NCI-H510A treated with DMSO at 0.1 percent for 48 hours (cell line): ENCODE data around the gene CHST13.
"Not testable (repeated sequence)": the region's sequence is repeated elsewhere in the genome, so short reads cannot be mapped to it uniquely, and the experiment has no call there.

ENCODE experiments used
- DNase-seq: peaks from one replicate; lab custom pipeline; 2025; lab: John Stamatoyannopoulos, UW

The CHST13 gene

GRCh38 chr3:126555795-126556636, 32.1 kb downstream of the CHST13 start:
- DNase-seq, result no peak

- no peak for DNase-seq
Measured at GRCh38 chr3:126556637-126557414, 32.9 kb downstream of the CHST13 start.

- no peak for DNase-seq
Measured at GRCh38 chr3:126557415-126557745, 33.4 kb downstream of the CHST13 start.

GRCh38 chr3:126557761-126558160, 33.8 kb downstream of the CHST13 start:
- no peak for DNase-seq

GRCh38 chr3:126558336-126559071, 34.5 kb downstream of the CHST13 start, which contains the start of gene C3orf22:
Gene C3orf22, minus strand, starts transcription at chr3:126558932. Its CDS starts 5,542 bp downstream, at chr3:126553390.
- DNase-seq, result no peak

GRCh38 chr3:126562737-126563276, 38.9 kb downstream of the CHST13 start:
- DNase-seq, result no peak

- no peak for DNase-seq
Measured at GRCh38 chr3:126567696-126568438, 43.9 kb downstream of the CHST13 start.

GRCh38 chr3:126568776-126569342, 44.9 kb downstream of the CHST13 start:
- no peak for DNase-seq

- no peak for DNase-seq
Measured at GRCh38 chr3:126569390-126569975, 45.5 kb downstream of the CHST13 start.

- DNase-seq, result no peak
Measured at GRCh38 chr3:126570103-126570541, 46.2 kb downstream of the CHST13 start.

GRCh38 chr3:126571078-126571477, 47.1 kb downstream of the CHST13 start:
- DNase-seq, result no peak

GRCh38 chr3:126573492-126574117, 49.6 kb downstream of the CHST13 start:
- DNase-seq, result no peak

- no peak for DNase-seq
Measured at GRCh38 chr3:126577261-126577660, 53.3 kb downstream of the CHST13 start.

GRCh38 chr3:126578702-126579101, 54.7 kb downstream of the CHST13 start:
- no peak for DNase-seq

- no peak for DNase-seq
Measured at GRCh38 chr3:126580746-126581145, 56.8 kb downstream of the CHST13 start.

GRCh38 chr3:126581569-126581968, 57.6 kb downstream of the CHST13 start:
- DNase-seq, result no peak

- no peak for DNase-seq
Measured at GRCh38 chr3:126582311-126582710, 58.4 kb downstream of the CHST13 start.

- DNase-seq, result not testable (repeated sequence)
Measured at GRCh38 chr3:126591515-126591914, 67.6 kb downstream of the CHST13 start.
